Peyer's patch (tissue), 4 donors: Measurements from ENCODE around the gene KIF25. TPM values are rescaled to one million over a fixed set of nuclear protein-coding genes. Genes with fewer than 3 reads are reported as not detected.

Experiments used
- DNase-seq, 3 donors: peaks; one replicate each; pipeline ENCODE4 v3.0.0-alpha.2; 2017 to 2019
- H3K27ac ChIP-seq, 4 donors: fragments of 200-600 bp; sonication (generic); one replicate each; pipeline ENCODE4 v1.5.1; 2016 to 2019
- H3K27me3 ChIP-seq, 2 donors: fragments of 200-600 bp; sonication (generic); one replicate each; pipeline ENCODE4 v1.5.1; 2019
- H3K36me3 ChIP-seq, 3 donors: fragments of 200-600 bp; sonication (generic); one replicate each; pipeline ENCODE4 v1.5.1; 2016 to 2019
- H3K4me1 ChIP-seq, 4 donors: fragments of 200-600 bp; sonication (generic); one replicate each; pipeline ENCODE4 v1.5.1; 2016 to 2019
- H3K4me3 ChIP-seq, 4 donors: fragments of 200-600 bp; sonication (generic); 1 replicate in 3 of 4; 2 replicates in 1 of 4; pipeline ENCODE4 v1.5.1; 2016 to 2019; ENCODE audit warnings: mild to moderate bottlenecking in 1 of 4
- H3K9me3 ChIP-seq, 4 donors: fragments of 200-600 bp; sonication (generic); one replicate each; pipeline ENCODE4 v1.5.1; 2016 to 2019; ENCODE audit warnings: mild to moderate bottlenecking in 1 of 4
- CTCF ChIP-seq, 6 experiments: fragments of 450-650 bp in 4 of 6; fragments of 200-600 bp in 2 of 6; sonication (generic) in 1 of 6; IDR thresholded peaks; one replicate each; pipeline ENCODE4 v1.5.1; 2017 to 2019; ENCODE audit warnings: antibody characterized with exemption in 6 of 6, mild to moderate bottlenecking in 3 of 6, moderate library complexity in 1 of 6
- POLR2A ChIP-seq, 2 donors: fragments of 450-650 bp; IDR thresholded peaks; one replicate each; pipeline ENCODE4 v1.5.1; 2017; ENCODE audit warnings: antibody characterized with exemption in 2 of 2, mild to moderate bottlenecking in 2 of 2, moderate library complexity in 2 of 2
- total RNA-seq, 4 donors: library from RNA; depleted of rRNA; stranded (reverse); fragments of >200 nt; gene quantifications; one replicate each; pipeline ENCODE4 v1.1.0, GENCODE V29; 2016

KIF25 gene
- not detected for total RNA-seq

GRCh38 chr6:167997642-167998041 is at the start of gene KIF25:
Gene KIF25 (plus strand): TSS chr6:167997671. CDS start chr6:168029586, 31,915 bp downstream.
- TF ChIP-seq CTCF (IDR thresholded peaks at IDR 0.05): no peak
- no peak for TF ChIP-seq POLR2A (IDR thresholded peaks at IDR 0.05)
- Histone ChIP-seq H3K36me3 (no peaks in the 10 kb centered on the region), H3K4me1 (no peaks in the 10 kb centered on the region), H3K9me3 (no peaks in the 10 kb centered on the region), H3K4me3 (no peak within 1 kb of the TSS), H3K27ac (no peak within 1 kb of the TSS), H3K27me3 (no peaks in the 10 kb centered on the region)
- no peak for DNase-seq

- no peak for DNase-seq
- Histone ChIP-seq H3K9me3 (no peaks in the 10 kb centered on the region), H3K4me1 (no peaks in the 10 kb centered on the region), H3K4me3 (no peak overlapping the region), H3K27me3 (no peaks in the 10 kb centered on the region), H3K36me3 (peaks cover 0 to 97% (median 0%) of the 10 kb centered on the region in 3 donors), H3K27ac (no peak overlapping the region)
- TF ChIP-seq POLR2A (IDR thresholded peaks at IDR 0.05) (no peak), CTCF (IDR thresholded peaks at IDR 0.05) (no peak)
Observed at GRCh38 chr6:167947716-167948115, 49.8 kb upstream of the KIF25 start.

- Histone ChIP-seq H3K36me3 (peaks cover 0 to 88% (median 0%) of the 10 kb centered on the region in 3 donors), H3K9me3 (no peaks in the 10 kb centered on the region), H3K4me3 (no peak overlapping the region), H3K27ac (no peak overlapping the region), H3K4me1 (no peaks in the 10 kb centered on the region), H3K27me3 (no peaks in the 10 kb centered on the region)
- no peak for DNase-seq
- TF ChIP-seq POLR2A (IDR thresholded peaks at IDR 0.05) (no peak), CTCF (IDR thresholded peaks at IDR 0.05) (no peak)
Observed at GRCh38 chr6:167948716-167949115, 48.8 kb upstream of the KIF25 start.

- no peak overlapping the region for H3K4me3 ChIP-seq
- no peak overlapping the region for H3K27ac ChIP-seq
- H3K4me1 ChIP-seq: no peaks in the 10 kb centered on the region
- H3K36me3 ChIP-seq: peaks cover 0 to 83% (median 0%) of the 10 kb centered on the region in 3 donors
- no peaks in the 10 kb centered on the region for H3K27me3 ChIP-seq
- no peak for DNase-seq
- no peaks in the 10 kb centered on the region for H3K9me3 ChIP-seq
- TF ChIP-seq POLR2A (IDR thresholded peaks at IDR 0.05): no peak
Observed at GRCh38 chr6:167949121-167949684, 48.3 kb upstream of the KIF25 start.

- Histone ChIP-seq H3K9me3 (no peaks in the 10 kb centered on the region), H3K4me1 (peaks cover 0 to 6% (median 0%) of the 10 kb centered on the region in 4 donors), H3K27ac (no peak overlapping the region), H3K4me3 (no peak overlapping the region), H3K36me3 (peaks cover 0 to 64% (median 0%) of the 10 kb centered on the region in 3 donors), H3K27me3 (no peaks in the 10 kb centered on the region)
- no peak for DNase-seq
- TF ChIP-seq POLR2A (IDR thresholded peaks at IDR 0.05) (no peak), CTCF (IDR thresholded peaks at IDR 0.05) (no peak)
Observed at GRCh38 chr6:167951781-167952511, 45.5 kb upstream of the KIF25 start.

- H3K4me1 ChIP-seq: peaks cover 0 to 6% (median 0%) of the 10 kb centered on the region in 4 donors
- H3K27me3 ChIP-seq: no peaks in the 10 kb centered on the region
- no peak overlapping the region for H3K4me3 ChIP-seq
- no peak overlapping the region for H3K27ac ChIP-seq
- H3K9me3 ChIP-seq: no peaks in the 10 kb centered on the region
- no peak for DNase-seq
- TF ChIP-seq POLR2A (IDR thresholded peaks at IDR 0.05): no peak
- TF ChIP-seq CTCF (IDR thresholded peaks at IDR 0.05): no peak
- peaks cover 0 to 60% (median 0%) of the 10 kb centered on the region in 3 donors for H3K36me3 ChIP-seq
Observed at GRCh38 chr6:167952512-167952859, 45.0 kb upstream of the KIF25 start.
